Fibroblast of skin of right biceps (primary cell): ENCODE results near the gene KCTD18.

Experiments used
- DNase-seq: peaks from one replicate; pipeline ENCODE4 v3.0.0-alpha.2; 2013

Gene KCTD18

DNA sequence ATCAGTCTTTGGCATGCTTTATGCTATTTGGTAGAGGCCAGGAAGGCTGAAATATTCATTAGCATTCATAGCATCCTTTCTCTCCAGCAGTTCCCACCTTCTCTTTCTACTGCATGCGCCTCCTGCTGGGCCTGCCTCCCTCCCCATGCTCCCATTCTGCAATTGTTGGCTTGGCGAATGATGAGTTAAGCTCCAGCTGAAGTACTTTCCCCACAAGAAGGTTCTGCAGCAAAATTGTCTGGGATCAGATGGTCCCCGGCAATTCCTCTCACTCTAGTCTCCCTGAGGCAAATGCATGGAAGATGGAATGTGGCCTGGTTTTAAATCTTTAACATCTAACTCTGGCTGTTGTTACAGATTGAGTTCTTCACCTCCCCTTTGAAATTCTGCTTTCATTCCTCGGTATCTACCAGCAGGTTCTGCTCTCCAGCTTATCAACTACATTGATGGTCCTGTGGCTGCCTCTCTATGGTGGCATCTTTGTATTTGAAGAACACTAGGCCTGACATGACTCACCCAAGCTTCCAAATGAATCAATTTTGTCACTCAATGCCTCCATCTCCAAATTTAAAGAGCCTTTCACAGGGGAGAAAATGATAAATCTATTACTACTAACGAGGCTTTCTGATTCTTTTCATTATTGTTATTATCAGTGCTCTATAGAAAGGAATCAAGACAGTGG is 55.9 kb downstream of the KCTD18 start:
- no peak for DNase-seq

DNA sequence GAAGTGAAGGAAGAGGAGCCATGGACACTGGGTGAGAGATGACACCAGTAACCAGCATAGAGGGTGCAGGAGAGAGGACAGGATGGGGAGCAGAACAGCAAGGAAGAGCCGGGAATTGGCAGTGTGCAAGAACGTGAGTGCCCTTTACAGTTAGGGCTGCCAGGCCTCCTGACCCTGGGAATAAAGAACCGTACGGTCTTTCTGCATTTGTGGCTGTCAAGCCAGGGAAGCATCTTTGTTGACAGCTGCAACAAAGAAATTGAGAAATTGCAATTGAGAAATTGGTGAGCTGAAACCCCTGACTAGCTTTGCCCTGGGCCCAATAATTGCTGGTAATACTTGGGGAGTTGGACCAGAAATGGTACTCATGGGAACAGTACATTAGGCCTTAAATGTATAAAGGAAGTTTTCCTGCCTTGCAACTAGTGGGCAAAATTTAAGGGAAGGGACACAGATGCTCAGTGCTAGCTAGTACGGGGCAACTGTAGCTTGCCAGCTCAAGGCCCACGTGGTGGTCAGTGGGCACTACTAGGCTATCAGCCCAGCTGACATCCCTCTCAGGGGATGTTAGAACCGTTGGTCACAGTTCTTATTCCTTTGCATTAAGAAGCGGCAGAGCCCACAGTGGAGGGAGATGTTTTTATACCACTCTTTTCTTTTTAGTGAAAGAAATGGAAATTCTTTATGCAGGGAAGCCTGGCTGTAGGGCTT is 56.6 kb downstream of the KCTD18 start:
- no peak for DNase-seq

DNA sequence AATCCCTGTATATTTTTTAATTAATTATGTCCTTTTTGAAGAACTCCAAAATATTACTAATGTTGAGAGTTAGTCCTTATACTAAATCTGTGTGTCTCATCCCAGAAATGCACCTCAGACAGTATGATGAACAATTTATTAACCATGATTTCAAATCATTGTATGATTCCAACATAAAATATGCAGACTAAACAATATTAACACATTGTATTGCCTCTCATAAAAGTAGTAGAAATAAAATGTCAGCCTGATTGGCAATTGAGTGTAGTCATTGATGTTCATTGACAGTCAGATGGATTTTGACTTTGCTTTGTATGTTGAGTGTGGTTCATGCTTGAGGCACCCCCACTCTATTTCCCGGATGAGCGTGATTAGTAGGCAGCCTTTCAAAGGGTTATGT is 57.5 kb downstream of the KCTD18 start:
- DNase-seq: no peak

DNA sequence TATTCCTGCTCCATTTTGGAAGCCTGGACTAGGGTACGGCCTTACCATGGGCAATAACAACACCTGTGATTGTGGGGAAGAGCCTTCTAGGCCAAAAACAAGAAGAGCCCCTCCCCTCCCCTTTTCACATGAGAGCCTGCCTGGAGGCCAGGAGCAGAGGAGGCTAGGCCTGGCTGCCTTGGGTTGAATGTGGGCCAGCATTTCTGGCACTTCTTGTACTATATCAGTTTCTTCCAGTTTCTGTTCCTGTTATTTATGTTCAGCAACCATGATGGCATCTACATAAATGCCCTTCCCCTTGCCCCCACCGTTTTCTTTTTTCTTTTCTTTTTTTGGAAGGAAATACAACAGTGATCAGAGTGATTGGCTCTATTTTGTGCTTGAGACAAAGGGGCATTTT is 58.4 kb downstream of the KCTD18 start:
- no peak for DNase-seq

DNA sequence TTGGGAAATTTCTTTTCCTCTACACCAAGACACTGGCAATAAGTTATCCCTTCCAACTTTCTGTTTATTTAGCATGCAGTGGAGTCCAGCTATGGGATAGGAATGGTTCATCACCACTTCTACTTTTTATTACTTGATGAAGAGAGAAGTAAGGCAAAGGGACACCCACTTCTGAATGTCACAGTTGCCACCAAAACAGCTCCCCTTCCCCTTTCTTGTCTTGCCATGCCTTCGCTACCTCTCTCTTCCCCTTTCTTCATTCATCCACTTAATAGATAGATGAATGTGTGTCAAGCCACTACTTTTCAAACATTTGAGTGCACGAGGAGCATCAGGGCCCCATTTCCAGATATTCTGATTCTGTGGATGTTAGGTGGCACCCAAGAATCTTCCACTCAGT is 59.6 kb downstream of the KCTD18 start:
- no peak for DNase-seq

DNA sequence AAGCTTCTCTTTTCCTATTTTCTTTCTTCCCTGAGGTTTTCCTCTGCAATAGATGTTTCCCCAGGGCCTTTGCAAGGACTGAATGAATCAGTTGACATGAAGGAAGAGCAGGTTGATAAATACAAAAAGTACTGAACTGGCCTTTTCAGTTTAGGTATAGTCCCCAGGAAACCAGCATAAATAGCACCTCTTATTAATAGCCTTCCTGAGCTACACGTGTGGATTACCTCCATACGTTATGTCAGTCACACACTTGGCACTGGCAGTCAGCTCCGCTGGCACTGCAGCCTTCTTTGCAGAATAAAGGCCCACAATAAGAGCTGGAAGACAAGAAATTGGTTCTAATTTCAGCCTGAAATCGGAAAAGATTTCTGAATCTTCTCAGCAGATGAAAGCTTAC is 60.7 kb downstream of the KCTD18 start:
- no peak for DNase-seq

DNA sequence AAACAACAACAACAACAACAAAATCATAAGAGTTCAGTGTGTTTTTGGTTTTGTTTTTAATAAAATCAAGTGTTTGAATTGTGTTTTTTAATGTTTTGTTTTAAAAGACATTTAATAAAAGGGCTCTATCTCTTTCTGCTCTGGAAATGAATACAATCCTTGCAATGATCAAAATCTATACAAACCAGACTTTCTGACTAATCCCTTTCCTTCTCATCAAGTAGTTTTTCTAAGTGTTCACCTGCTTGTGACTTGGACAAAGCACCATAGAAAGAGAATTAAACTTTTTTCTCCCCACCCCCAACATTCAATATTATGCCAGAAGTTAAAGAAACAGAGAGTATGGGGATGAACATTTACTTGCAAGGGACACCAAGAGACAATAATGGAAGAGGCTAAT is 61.4 kb downstream of the KCTD18 start:
- DNase-seq: no peak

DNA sequence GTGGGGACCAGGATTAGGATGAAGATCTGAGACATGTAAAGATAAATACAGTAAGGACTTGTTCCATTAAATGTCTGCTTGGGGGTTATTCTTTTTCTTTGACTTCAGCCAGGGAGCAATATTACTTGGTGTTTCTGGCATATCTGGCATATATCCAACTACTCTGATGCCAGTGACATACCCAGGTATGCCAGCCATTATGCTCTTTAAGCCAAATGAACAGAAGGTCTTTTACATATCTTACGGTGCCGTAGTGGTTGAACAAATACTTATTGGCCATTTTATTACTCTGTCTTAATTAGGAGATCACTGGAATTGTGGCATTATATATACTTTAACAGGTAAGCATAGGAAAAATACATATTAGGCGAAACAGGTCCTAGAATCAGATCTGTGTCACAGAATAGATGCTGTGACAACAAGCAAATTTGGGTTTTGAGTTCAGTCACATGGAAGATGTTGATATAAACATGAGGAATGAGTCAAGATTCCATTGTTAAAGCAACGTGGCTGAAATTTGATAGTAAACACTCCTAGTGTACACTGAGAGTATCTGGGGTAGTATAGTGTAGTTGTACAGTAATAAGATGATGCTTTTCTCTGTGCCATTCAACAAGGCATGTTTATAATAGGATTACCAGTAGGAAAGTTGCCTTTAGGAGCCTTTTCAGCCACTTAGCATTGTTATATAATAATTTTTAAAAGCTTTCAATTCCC is 62.6 kb downstream of the KCTD18 start:
- no peak for DNase-seq

DNA sequence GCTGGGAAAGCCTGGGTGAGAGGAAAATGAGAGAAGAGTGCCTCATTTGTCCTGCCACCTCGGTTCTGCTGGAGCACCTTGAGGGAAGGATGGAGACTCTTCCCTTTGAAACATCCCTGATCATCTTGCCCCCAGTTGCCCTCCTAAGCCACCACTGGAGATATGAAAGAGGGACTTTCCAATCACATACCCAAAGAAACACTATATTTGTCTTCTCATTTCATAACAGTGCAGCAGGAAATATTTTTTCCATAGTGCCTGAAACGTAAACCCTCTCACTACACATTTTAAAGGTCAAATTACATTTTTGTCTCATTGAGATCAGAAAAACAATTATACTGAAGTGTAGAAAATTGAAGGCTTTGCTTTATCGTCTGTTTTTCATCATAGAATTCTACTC is 63.3 kb downstream of the KCTD18 start:
- no peak for DNase-seq

DNA sequence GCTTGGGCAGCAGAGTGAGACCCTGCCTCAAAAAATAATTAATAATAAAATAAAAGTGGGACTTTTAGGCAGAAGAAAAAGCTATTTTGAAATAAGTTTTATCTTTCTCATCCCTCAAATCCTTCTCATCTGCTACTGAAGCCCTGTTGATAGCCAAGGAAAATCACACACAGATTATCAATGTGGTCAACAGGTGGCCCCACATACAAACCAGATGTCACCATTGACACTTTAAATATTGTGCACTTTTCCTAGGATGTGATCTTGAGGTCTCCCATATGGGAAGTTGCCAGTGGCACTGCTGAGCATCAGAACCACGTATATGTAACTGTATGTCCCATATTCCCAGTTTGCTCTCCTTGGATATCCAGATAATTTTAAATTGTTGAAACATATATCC is 64.6 kb downstream of the KCTD18 start:
- DNase-seq: no peak

DNA sequence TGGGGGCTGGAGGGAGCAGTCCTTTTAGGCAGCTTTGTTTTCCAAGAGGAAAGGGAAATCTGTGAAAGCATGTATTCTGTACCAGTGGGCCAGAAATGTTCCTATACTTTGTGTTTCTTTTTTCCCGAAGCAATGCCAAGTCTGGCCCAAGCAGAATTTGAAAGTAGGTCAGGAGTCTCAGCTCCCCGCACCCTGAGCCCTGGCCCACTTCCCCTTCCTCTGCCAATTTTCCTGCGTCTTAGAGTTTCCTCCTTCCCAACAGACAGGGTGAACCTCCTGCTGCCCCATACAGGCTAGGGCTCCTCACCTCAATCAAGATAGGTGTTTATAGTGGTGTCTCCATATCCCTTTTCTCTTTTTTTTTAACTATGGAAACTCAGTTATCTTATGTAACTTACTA is 65.3 kb downstream of the KCTD18 start:
- no peak for DNase-seq

DNA sequence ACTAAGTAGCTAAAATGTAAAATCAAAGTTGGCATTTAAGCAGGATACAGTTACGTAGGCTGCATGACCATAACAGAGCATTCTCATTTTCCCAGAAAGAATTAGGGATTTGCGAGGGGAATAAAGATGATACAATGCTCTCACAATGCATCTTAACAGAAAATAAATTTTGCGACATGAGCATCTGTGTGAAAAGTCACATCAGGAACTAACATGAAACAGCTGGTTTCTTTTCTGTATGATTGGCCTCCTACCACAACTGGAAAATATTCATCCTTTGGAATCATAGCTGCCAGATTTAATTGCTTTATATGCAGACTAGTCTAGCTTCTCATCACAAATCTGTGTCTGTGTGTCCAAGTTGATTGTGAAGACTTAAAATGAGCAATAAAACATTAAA is 66.0 kb downstream of the KCTD18 start:
- DNase-seq: no peak

DNA sequence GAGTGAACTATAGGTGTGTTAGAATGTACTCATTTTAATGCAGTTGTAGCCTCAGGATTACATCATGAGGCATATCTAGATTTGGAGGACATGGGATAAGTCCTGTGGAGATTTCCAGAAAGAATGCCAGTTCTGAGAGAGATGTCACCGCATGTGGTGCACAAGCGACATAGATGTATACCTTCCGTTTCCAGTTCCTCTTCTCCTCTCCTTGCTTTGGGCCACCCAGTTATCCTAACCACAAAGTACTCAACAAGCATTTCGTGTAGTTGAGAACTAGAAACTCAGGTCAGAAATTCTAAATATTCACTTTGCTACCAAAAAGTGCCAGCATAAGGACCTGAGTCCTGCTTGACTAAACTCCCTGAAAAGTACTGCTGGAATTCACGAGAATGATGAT is 66.5 kb downstream of the KCTD18 start:
- no peak for DNase-seq

DNA sequence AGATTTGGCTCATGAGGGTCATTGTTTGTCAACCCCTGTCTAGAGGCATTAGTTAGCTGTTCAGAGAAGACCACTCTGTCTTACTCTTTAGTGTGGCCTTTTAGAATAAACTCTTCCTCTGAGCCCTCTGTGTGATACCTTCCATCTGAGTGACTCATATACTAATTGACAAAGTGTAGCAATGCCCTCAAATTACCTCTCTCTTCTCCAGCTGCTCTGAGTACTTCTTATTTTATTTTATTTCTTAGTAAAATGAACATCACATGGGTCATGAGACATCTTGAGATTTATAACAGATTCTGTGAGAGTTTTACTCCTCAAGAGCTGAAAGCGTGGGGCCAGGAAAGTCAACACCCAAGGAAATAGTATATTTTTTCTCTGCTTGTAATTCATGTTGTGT is 67.4 kb downstream of the KCTD18 start:
- DNase-seq: peak; percentile 80

DNA sequence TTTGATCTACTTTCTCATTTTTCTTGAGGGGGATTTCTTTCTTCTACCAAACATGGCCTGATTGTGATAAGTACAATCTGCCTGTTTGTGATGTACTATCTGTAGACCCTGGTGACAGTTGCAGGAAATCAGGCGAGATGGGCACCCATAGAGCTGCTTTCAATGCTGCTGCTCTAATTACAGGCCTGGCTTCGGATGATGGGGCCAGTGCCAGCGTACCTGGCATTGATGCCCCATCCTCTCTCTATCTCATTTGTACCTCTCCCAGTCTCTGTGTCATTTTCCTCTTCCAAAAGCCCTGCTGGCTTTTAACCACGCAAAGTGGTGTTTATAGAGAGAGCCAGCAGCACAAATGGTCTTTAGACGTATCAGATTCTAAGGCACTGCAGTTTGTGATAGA is 69.9 kb downstream of the KCTD18 start:
- no peak for DNase-seq
